Measurements from ENCODE around the gene ZNF275. TPM values are rescaled to one million over a fixed set of nuclear protein-coding genes. Genes with fewer than 3 reads are reported as not detected.

ZNF275 gene
- total and polyA plus RNA-seq, 2 of the 4 experiments (the other 2 are of a cell fraction): 6.6 to 9.7 TPM

DNA sequence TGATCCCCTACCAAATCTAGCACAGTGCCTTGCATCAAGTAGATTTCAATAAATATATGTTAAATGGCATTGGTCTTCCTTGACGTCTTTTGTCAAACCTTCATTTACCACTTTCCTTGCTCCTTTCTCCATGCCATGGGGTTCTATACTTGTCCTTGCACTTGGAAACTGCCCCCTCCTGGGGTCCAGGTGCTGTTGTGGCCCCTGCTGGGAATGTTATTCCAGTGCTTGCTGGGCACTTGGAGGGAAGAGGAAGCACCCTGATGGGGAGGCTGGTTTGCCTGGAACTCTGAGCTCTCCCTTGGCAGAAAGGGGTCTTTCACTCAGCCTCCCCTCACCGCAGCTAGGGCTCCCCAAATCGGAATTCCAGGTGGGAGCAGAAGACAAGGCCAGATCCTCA, 18.9 kb downstream of the ZNF275 start:
- POLR2A ChIA-PET (ENCODE audit: unreplicated experiment): no interaction called here
- CTCF ChIA-PET: no interaction called here

More for the DNA sequence above, 18.9 kb downstream of the ZNF275 start:
- Histone ChIP-seq H2BK15ac (ENCODE audit: low read depth, low read length) (no peak overlapping the region), H3K36me3 (ENCODE audit: control insufficient read depth, insufficient read depth, low read length) (peaks cover 11% of the 10 kb centered on the region), H3K27me3 (ENCODE audit: control insufficient read depth, insufficient read depth, low read length) (no peaks in the 10 kb centered on the region), H2AK5ac (ENCODE audit: low read depth, low read length) (no peak overlapping the region), H3K4me1 (ENCODE audit: control insufficient read depth, insufficient read depth, low read length) (no peaks in the 10 kb centered on the region), H3K4ac (ENCODE audit: low read depth, low read length) (no peak overlapping the region), H3K18ac (ENCODE audit: low read depth, low read length) (no peak overlapping the region), H4K8ac (ENCODE audit: low read depth in 2 of 2, low read length in 2 of 2) (no peak overlapping the region), H3K23ac (ENCODE audit: low read depth, low read length) (no peak overlapping the region), H4K5ac (ENCODE audit: low read depth, low read length) (no peak overlapping the region), H3K14ac (replicated peaks; ENCODE audit: low read depth, low read length) (no peak overlapping the region), H3K9ac (ENCODE audit: low read depth, low read length) (no peak overlapping the region), H3K56ac (ENCODE audit: extremely low read depth, insufficient read depth, low read length) (no peak overlapping the region), H2AK9ac (replicated peaks; ENCODE audit: low read depth, low read length, poor library complexity) (no peak overlapping the region), H3K9me3 (ENCODE audit: control insufficient read depth, insufficient read depth, low read length) (peaks cover 3% of the 10 kb centered on the region; the same call in 1 of the 2 replicates), H2BK5ac (ENCODE audit: low read depth, low read length, poor library complexity, severe bottlenecking) (no peak overlapping the region), H2AFZ (replicated peaks; ENCODE audit: low read length, poor library complexity) (no peak overlapping the region), H2BK120ac (ENCODE audit: low read depth, low read length) (no peak overlapping the region), H3K27ac (ENCODE audit: insufficient read depth, low read length) (no peak overlapping the region), H2BK20ac (ENCODE audit: low read depth, low read length) (no peak overlapping the region), H3K4me2 (ENCODE audit: low read depth, low read length) (no peak overlapping the region), H4K91ac (ENCODE audit: insufficient read depth, low read depth, low read length) (no peak overlapping the region), H3K9me1 (ENCODE audit: insufficient read depth, low read length) (no peaks in the 10 kb centered on the region), H4K20me1 (ENCODE audit: insufficient read depth, low read length) (no peaks in the 10 kb centered on the region), H3K79me1 (ENCODE audit: low read depth in 1 of 2, low read length in 2 of 2) (no peaks in the 10 kb centered on the region), H3K4me3 (ENCODE audit: insufficient read depth, low read depth, low read length) (no peak overlapping the region)
- no TSS peak for BruUV-seq (replicated peaks)
- intact Hi-C loops (cut with micrococcal nuclease) (no loop called here), in situ Hi-C loops (cut with MboI; ENCODE audit: low sequenced_read_pairs) (no loop called here), dilution Hi-C loops (cut with HindIII; ENCODE audit: low sequenced_read_pairs, unreplicated experiment) (no loop called here)
- TF ChIP-seq, protein P1, sequence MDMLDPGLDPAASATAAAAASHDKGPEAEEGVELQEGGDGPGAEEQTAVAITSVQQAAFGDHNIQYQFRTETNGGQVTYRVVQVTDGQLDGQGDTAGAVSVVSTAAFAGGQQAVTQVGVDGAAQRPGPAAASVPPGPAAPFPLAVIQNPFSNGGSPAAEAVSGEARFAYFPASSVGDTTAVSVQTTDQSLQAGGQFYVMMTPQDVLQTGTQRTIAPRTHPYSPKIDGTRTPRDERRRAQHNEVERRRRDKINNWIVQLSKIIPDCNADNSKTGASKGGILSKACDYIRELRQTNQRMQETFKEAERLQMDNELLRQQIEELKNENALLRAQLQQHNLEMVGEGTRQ (IDR thresholded peaks at IDR 0.05; ENCODE audit: low read depth, low read length): no peak
- TF ChIP-seq RAD21 (IDR thresholded peaks at IDR 0.05; ENCODE audit: low read length) (no peak), BHLHE40 (IDR thresholded peaks at IDR 0.05; ENCODE audit: low read depth, low read length) (no peak), MAZ (IDR thresholded peaks at IDR 0.05; ENCODE audit: borderline replicate concordance, low read depth, low read length) (no peak), MXI1 (IDR thresholded peaks at IDR 0.05; ENCODE audit: borderline replicate concordance, low read depth, low read length) (no peak), SMC3 (IDR thresholded peaks at IDR 0.05; ENCODE audit: low read depth, low read length) (no peak), CEBPB (IDR thresholded peaks at IDR 0.05; ENCODE audit: low read depth, low read length) (no peak), MAFK (IDR thresholded peaks at IDR 0.05; ENCODE audit: low read depth, low read length) (no peak), CHD1 (IDR thresholded peaks at IDR 0.05; ENCODE audit: low read depth, low read length) (no peak)
- TF ChIP-seq, protein P2, sequence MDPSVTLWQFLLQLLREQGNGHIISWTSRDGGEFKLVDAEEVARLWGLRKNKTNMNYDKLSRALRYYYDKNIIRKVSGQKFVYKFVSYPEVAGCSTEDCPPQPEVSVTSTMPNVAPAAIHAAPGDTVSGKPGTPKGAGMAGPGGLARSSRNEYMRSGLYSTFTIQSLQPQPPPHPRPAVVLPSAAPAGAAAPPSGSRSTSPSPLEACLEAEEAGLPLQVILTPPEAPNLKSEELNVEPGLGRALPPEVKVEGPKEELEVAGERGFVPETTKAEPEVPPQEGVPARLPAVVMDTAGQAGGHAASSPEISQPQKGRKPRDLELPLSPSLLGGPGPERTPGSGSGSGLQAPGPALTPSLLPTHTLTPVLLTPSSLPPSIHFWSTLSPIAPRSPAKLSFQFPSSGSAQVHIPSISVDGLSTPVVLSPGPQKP (IDR thresholded peaks at IDR 0.05; ENCODE audit: borderline replicate concordance, low read depth, low read length): no peak
- TF ChIP-seq, protein P3, sequence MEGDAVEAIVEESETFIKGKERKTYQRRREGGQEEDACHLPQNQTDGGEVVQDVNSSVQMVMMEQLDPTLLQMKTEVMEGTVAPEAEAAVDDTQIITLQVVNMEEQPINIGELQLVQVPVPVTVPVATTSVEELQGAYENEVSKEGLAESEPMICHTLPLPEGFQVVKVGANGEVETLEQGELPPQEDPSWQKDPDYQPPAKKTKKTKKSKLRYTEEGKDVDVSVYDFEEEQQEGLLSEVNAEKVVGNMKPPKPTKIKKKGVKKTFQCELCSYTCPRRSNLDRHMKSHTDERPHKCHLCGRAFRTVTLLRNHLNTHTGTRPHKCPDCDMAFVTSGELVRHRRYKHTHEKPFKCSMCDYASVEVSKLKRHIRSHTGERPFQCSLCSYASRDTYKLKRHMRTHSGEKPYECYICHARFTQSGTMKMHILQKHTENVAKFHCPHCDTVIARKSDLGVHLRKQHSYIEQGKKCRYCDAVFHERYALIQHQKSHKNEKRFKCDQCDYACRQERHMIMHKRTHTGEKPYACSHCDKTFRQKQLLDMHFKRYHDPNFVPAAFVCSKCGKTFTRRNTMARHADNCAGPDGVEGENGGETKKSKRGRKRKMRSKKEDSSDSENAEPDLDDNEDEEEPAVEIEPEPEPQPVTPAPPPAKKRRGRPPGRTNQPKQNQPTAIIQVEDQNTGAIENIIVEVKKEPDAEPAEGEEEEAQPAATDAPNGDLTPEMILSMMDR (conservative IDR thresholded peaks at IDR 0.05; ENCODE audit: low read depth, low read length): no peak
- no CpG with 5 or more reads among the region's 3 CpGs for WGBS, 2 experiments (ENCODE audit: extremely low coverage in 2 of 2, insufficient read length in 1 of 2)
- ATAC-seq (ENCODE audit: low read depth) (no peak), DNase-seq (no peak)
